Measurements from ENCODE around the gene ADD2.
A peak's percentile ranks its signal among the peaks of the same experiment; 100 is the strongest.
"Not testable (repeated sequence)": the region's sequence is repeated elsewhere in the genome, so short reads cannot be mapped to it uniquely, and the experiment has no call there.

The ADD2 gene

GRCh38 chr2:70656421-70657010 lies 111.5 kb downstream of the ADD2 start:
- DNase-seq (ENCODE audit: low spot score) (no peak), ATAC-seq (ENCODE audit: low read depth) (no peak)
- no peak for TF ChIP-seq CTCF (IDR thresholded peaks at IDR 0.05; ENCODE audit: poor library complexity, severe bottlenecking)
- H3K4me1 ChIP-seq (ENCODE audit: insufficient read depth, poor library complexity, severe bottlenecking): no peaks in the 10 kb centered on the region
- no peaks in the 10 kb centered on the region for H3K36me3 ChIP-seq (ENCODE audit: low read depth)
- no peak overlapping the region for H3K4me3 ChIP-seq (ENCODE audit: severe bottlenecking)
- no peaks in the 10 kb centered on the region for H3K9me3 ChIP-seq (ENCODE audit: severe bottlenecking)
- H3K27me3 ChIP-seq (ENCODE audit: insufficient read depth, poor library complexity, severe bottlenecking): no peaks in the 10 kb centered on the region
- no peak overlapping the region for H3K27ac ChIP-seq (ENCODE audit: poor library complexity, severe bottlenecking)

- Histone ChIP-seq H3K27me3 (ENCODE audit: insufficient read depth, poor library complexity, severe bottlenecking) (no peaks in the 10 kb centered on the region), H3K9me3 (ENCODE audit: severe bottlenecking) (no peaks in the 10 kb centered on the region)
Observed at GRCh38 chr2:70655786-70656185, 112.2 kb downstream of the ADD2 start.

GRCh38 chr2:70655211-70655610 lies 112.8 kb downstream of the ADD2 start:
- not testable (repeated sequence) for H3K4me1 ChIP-seq (ENCODE audit: insufficient read depth, poor library complexity, severe bottlenecking); DNase-seq (ENCODE audit: low spot score); H3K27ac ChIP-seq (ENCODE audit: poor library complexity, severe bottlenecking); H3K4me3 ChIP-seq (ENCODE audit: severe bottlenecking); H3K36me3 ChIP-seq (ENCODE audit: low read depth); H3K27me3 ChIP-seq (ENCODE audit: insufficient read depth, poor library complexity, severe bottlenecking); H3K9me3 ChIP-seq (ENCODE audit: severe bottlenecking)
- ATAC-seq (ENCODE audit: low read depth): peak; percentile 61; the same call in 2 of the 3 replicates
- peak; percentile 81 for TF ChIP-seq CTCF (IDR thresholded peaks at IDR 0.05; ENCODE audit: poor library complexity, severe bottlenecking)

More at GRCh38 chr2:70655786-70656185, 112.2 kb downstream of the ADD2 start:
- ATAC-seq (ENCODE audit: low read depth): no peak
- H3K27ac ChIP-seq (ENCODE audit: poor library complexity, severe bottlenecking): no peak overlapping the region
- H3K4me1 ChIP-seq (ENCODE audit: insufficient read depth, poor library complexity, severe bottlenecking): no peaks in the 10 kb centered on the region
- no peak overlapping the region for H3K4me3 ChIP-seq (ENCODE audit: severe bottlenecking)
- DNase-seq (ENCODE audit: low spot score): no peak
- no peak for TF ChIP-seq CTCF (IDR thresholded peaks at IDR 0.05; ENCODE audit: poor library complexity, severe bottlenecking)
- H3K36me3 ChIP-seq (ENCODE audit: low read depth): no peaks in the 10 kb centered on the region

GRCh38 chr2:70651727-70652126 lies 116.3 kb downstream of the ADD2 start:
- Histone ChIP-seq H3K9me3 (ENCODE audit: severe bottlenecking) (no peaks in the 10 kb centered on the region), H3K36me3 (ENCODE audit: low read depth) (no peaks in the 10 kb centered on the region), H3K27ac (ENCODE audit: poor library complexity, severe bottlenecking) (no peak overlapping the region), H3K4me1 (ENCODE audit: insufficient read depth, poor library complexity, severe bottlenecking) (no peaks in the 10 kb centered on the region), H3K27me3 (ENCODE audit: insufficient read depth, poor library complexity, severe bottlenecking) (no peaks in the 10 kb centered on the region), H3K4me3 (ENCODE audit: severe bottlenecking) (no peak overlapping the region)
- DNase-seq (ENCODE audit: low spot score) (no peak), ATAC-seq (ENCODE audit: low read depth) (no peak)
- no peak for TF ChIP-seq CTCF (IDR thresholded peaks at IDR 0.05; ENCODE audit: poor library complexity, severe bottlenecking)

GRCh38 chr2:70651014-70651413 lies 117.0 kb downstream of the ADD2 start:
- H3K4me1 ChIP-seq (ENCODE audit: insufficient read depth, poor library complexity, severe bottlenecking): no peaks in the 10 kb centered on the region
- no peak for ATAC-seq (ENCODE audit: low read depth)

More at GRCh38 chr2:70651014-70651413, 117.0 kb downstream of the ADD2 start:
- H3K27me3 ChIP-seq (ENCODE audit: insufficient read depth, poor library complexity, severe bottlenecking): no peaks in the 10 kb centered on the region
- H3K27ac ChIP-seq (ENCODE audit: poor library complexity, severe bottlenecking): no peak overlapping the region
- no peak overlapping the region for H3K4me3 ChIP-seq (ENCODE audit: severe bottlenecking)
- H3K36me3 ChIP-seq (ENCODE audit: low read depth): no peaks in the 10 kb centered on the region
- no peaks in the 10 kb centered on the region for H3K9me3 ChIP-seq (ENCODE audit: severe bottlenecking)
- DNase-seq (ENCODE audit: low spot score): no peak
- no peak for TF ChIP-seq CTCF (IDR thresholded peaks at IDR 0.05; ENCODE audit: poor library complexity, severe bottlenecking)
